Measurements from ENCODE around the gene HERC5.
A peak's percentile ranks its signal among the peaks of the same experiment; 100 is the strongest.

The HERC5 gene

GRCh38 chr4:88522702-88523324 lies 65.9 kb downstream of the HERC5 start:
- peak; percentile 57 for DNase-seq (ENCODE audit: low read depth, low spot score)

GRCh38 chr4:88523325-88524129 lies 66.6 kb downstream of the HERC5 start, which contains the start of gene PYURF:
TSS of gene PYURF (minus strand) at chr4:88523776. CDS start at chr4:88523700, 76 bp downstream.
- peak; percentile 98 for DNase-seq (ENCODE audit: low read depth, low spot score)

- DNase-seq (ENCODE audit: low read depth, low spot score) = no peak
Measured at GRCh38 chr4:88524171-88524570, 67.3 kb downstream of the HERC5 start.

GRCh38 chr4:88526221-88526815 lies 69.4 kb downstream of the HERC5 start:
- peak; percentile 12 for DNase-seq (ENCODE audit: low read depth, low spot score)

GRCh38 chr4:88527787-88528186 lies 70.9 kb downstream of the HERC5 start:
- no peak for DNase-seq (ENCODE audit: low read depth, low spot score)

GRCh38 chr4:88528861-88529260 lies 71.9 kb downstream of the HERC5 start:
- DNase-seq (ENCODE audit: low read depth, low spot score) = no peak

- no peak for DNase-seq (ENCODE audit: low read depth, low spot score)
Measured at GRCh38 chr4:88531549-88531948, 74.6 kb downstream of the HERC5 start.

GRCh38 chr4:88533088-88533790 lies 76.3 kb downstream of the HERC5 start:
- DNase-seq (ENCODE audit: low read depth, low spot score) = peak; percentile 8

GRCh38 chr4:88533937-88534750 lies 77.2 kb downstream of the HERC5 start:
- peak; percentile 68 for DNase-seq (ENCODE audit: low read depth, low spot score)

- DNase-seq (ENCODE audit: low read depth, low spot score) = no peak
Measured at GRCh38 chr4:88535090-88535755, 78.3 kb downstream of the HERC5 start.

- DNase-seq (ENCODE audit: low read depth, low spot score) = no peak
Measured at GRCh38 chr4:88537709-88538108, 80.8 kb downstream of the HERC5 start.

- DNase-seq (ENCODE audit: low read depth, low spot score) = peak; percentile 50
Measured at GRCh38 chr4:88539322-88540068, 82.6 kb downstream of the HERC5 start.

GRCh38 chr4:88549815-88550214 lies 92.9 kb downstream of the HERC5 start:
- DNase-seq (ENCODE audit: low read depth, low spot score) = no peak
